Neural cell (in vitro differentiated cells): ENCODE data around the gene CTNNA2. TPM values are rescaled to one million over a fixed set of nuclear protein-coding genes. Genes with fewer than 3 reads are reported as not detected.

Experiments used
- H2AFZ ChIP-seq: fragments of 200-600, 300-800 bp; sonication (generic), shearing (Covaris generic); 2 replicates; pipeline ENCODE4 v1.6.0; 2014; ENCODE audit warnings: low read depth, mild to moderate bottlenecking, antibody characterized with exemption, low read length, moderate library complexity
- H3F3A ChIP-seq: fragments of 200-600 bp; shearing (Covaris generic); 2 replicates; pipeline ENCODE4 v1.6.1; 2016; ENCODE audit warnings: mild to moderate bottlenecking, moderate library complexity, mixed read lengths, antibody characterized with exemption, low read length; ENCODE audit not compliant: insufficient read depth, poor library complexity, severe bottlenecking
- H3K27ac ChIP-seq: fragments of 200-600, 300-800 bp; sonication (generic), shearing (Covaris generic); 2 replicates; pipeline ENCODE4 v1.5.1; 2014; ENCODE audit warnings: mild to moderate bottlenecking, low read length, moderate library complexity
- H3K27me3 ChIP-seq: fragments of 300-800, 200-600 bp; sonication (generic), shearing (Covaris generic); 2 replicates; pipeline ENCODE4 v1.6.0; 2014; ENCODE audit warnings: mild to moderate bottlenecking, low read depth, low read length, moderate library complexity; ENCODE audit not compliant: insufficient read depth
- H3K36me3 ChIP-seq: fragments of 300-800, 200-600 bp; sonication (generic), shearing (Covaris generic); 2 replicates; pipeline ENCODE4 v1.5.1; 2014; ENCODE audit warnings: mild to moderate bottlenecking, antibody characterized with exemption, low read length, moderate library complexity; ENCODE audit not compliant: insufficient read depth
- H3K4me2 ChIP-seq: fragments of 300-800, 200-600 bp; sonication (generic), shearing (Covaris generic); 2 replicates; pipeline ENCODE4 v1.6.0; 2014; ENCODE audit warnings: mild to moderate bottlenecking, low read length
- H3K4me3 ChIP-seq: fragments of 300-800, 200-600 bp; sonication (generic), shearing (Covaris generic); 2 replicates; pipeline ENCODE4 v1.5.1; 2014; ENCODE audit warnings: mild to moderate bottlenecking, low read length, moderate library complexity
- H3K79me2 ChIP-seq: fragments of 200-600 bp; shearing (Covaris generic); replicated peaks from 2 replicates; pipeline ENCODE4 v1.6.0; 2014; ENCODE audit warnings: mild to moderate bottlenecking, low read length, moderate library complexity; ENCODE audit not compliant: insufficient read depth
- H3K9ac ChIP-seq: fragments of 300-800, 200-600 bp; sonication (generic), shearing (Covaris generic); 2 replicates; pipeline ENCODE4 v1.6.1; 2016; ENCODE audit warnings: mild to moderate bottlenecking, low read length, mixed read lengths
- H3K9me2 ChIP-seq: fragments of 200-600 bp; shearing (Covaris generic); 2 replicates; pipeline ENCODE4 v1.6.1; 2016; ENCODE audit warnings: mild to moderate bottlenecking, low read length, mixed read lengths; ENCODE audit not compliant: insufficient read depth
- H3K9me3 ChIP-seq: fragments of 200-600, 300-800 bp; sonication (generic), shearing (Covaris generic); 2 replicates; pipeline ENCODE4 v1.6.1; 2016; ENCODE audit warnings: mild to moderate bottlenecking, mixed run types, low read length, moderate library complexity, mixed read lengths
- H4K20me1 ChIP-seq: fragments of 200-600 bp; shearing (Covaris generic); 2 replicates; pipeline ENCODE4 v1.6.1; 2016; ENCODE audit warnings: mild to moderate bottlenecking, mixed run types; ENCODE audit not compliant: insufficient read depth
- EP300 ChIP-seq: fragments of 450-650 bp; conservative IDR thresholded peaks from 2 replicates; pipeline ENCODE4 v1.6.1; 2014; ENCODE audit warnings: antibody characterized with exemption, mild to moderate bottlenecking, moderate library complexity; ENCODE audit not compliant: poor library complexity, severe bottlenecking
- EZH2 ChIP-seq: fragments of 200-600, 300-800 bp; shearing (Covaris generic), sonication (generic); IDR thresholded peaks from 2 replicates; pipeline ENCODE4 v1.6.1; 2014; ENCODE audit warnings: antibody characterized with exemption, low read length, borderline replicate concordance, mild to moderate bottlenecking; ENCODE audit not compliant: insufficient read depth, poor library complexity, severe bottlenecking
- MXI1 ChIP-seq: fragments of 450-650 bp; conservative IDR thresholded peaks from 2 replicates; pipeline ENCODE4 v1.6.1; 2014; ENCODE audit warnings: antibody characterized with exemption, mild to moderate bottlenecking; ENCODE audit not compliant: poor library complexity, severe bottlenecking
- POLR2AphosphoS5 ChIP-seq: IDR thresholded peaks from 2 replicates; pipeline ENCODE4 v1.6.1; 2012
- RAD21 ChIP-seq: fragments of 450-650 bp; conservative IDR thresholded peaks from 2 replicates; pipeline ENCODE4 v1.6.1; 2014; ENCODE audit warnings: antibody characterized with exemption, mild to moderate bottlenecking, moderate library complexity
- REST ChIP-seq: IDR thresholded peaks from 2 replicates; pipeline ENCODE4 v1.6.1; 2012; ENCODE audit warnings: borderline replicate concordance
- SMC3 ChIP-seq: fragments of 450-650 bp; conservative IDR thresholded peaks from 2 replicates; pipeline ENCODE4 v1.6.1; 2014; ENCODE audit warnings: antibody characterized with exemption, mild to moderate bottlenecking, moderate library complexity; ENCODE audit not compliant: poor library complexity
- TAF1 ChIP-seq: IDR thresholded peaks from 2 replicates; pipeline ENCODE4 v1.6.1; 2012; ENCODE audit warnings: low read depth
- polyA plus RNA-seq: library from polyadenylated mRNA; depleted of rRNA; stranded (reverse); fragments of >200 nt; gene quantifications from 2 replicates; pipeline ENCODE4 v1.2.3, GENCODE V29; 2014
- TF ChIP-seq, protein P1 (sequence below): fragments of 450-650 bp; IDR thresholded peaks from 2 replicates; pipeline ENCODE4 v1.5.1; 2014; ENCODE audit warnings: antibody characterized with exemption, mild to moderate bottlenecking, moderate library complexity; ENCODE audit not compliant: poor library complexity, severe bottlenecking

The CTNNA2 gene
- polyA plus RNA-seq, 1 donor from 2014 or later, result 194 TPM

- no peak overlapping the region for H3K27ac ChIP-seq
Measured at GRCh38 chr2:79977792-79978191, 464.9 kb downstream of the CTNNA2 start.

GRCh38 chr2:79980116-79980515 is 467.3 kb downstream of the CTNNA2 start:
- no peaks in the 10 kb centered on the region for H3K79me2 ChIP-seq
- TF ChIP-seq REST (no peak), EP300 (no peak), SMC3 (no peak), RAD21 (no peak), POLR2AphosphoS5 (no peak), EZH2 (no peak), TAF1 (no peak), MXI1 (no peak)
- TF ChIP-seq, protein P1, sequence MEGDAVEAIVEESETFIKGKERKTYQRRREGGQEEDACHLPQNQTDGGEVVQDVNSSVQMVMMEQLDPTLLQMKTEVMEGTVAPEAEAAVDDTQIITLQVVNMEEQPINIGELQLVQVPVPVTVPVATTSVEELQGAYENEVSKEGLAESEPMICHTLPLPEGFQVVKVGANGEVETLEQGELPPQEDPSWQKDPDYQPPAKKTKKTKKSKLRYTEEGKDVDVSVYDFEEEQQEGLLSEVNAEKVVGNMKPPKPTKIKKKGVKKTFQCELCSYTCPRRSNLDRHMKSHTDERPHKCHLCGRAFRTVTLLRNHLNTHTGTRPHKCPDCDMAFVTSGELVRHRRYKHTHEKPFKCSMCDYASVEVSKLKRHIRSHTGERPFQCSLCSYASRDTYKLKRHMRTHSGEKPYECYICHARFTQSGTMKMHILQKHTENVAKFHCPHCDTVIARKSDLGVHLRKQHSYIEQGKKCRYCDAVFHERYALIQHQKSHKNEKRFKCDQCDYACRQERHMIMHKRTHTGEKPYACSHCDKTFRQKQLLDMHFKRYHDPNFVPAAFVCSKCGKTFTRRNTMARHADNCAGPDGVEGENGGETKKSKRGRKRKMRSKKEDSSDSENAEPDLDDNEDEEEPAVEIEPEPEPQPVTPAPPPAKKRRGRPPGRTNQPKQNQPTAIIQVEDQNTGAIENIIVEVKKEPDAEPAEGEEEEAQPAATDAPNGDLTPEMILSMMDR, result no peak
- H3K9me2 ChIP-seq, result no peaks in the 10 kb centered on the region
- H3F3A ChIP-seq, result no peaks in the 10 kb centered on the region
- H3K36me3 ChIP-seq, result no peaks in the 10 kb centered on the region
- H4K20me1 ChIP-seq, result no peaks in the 10 kb centered on the region
- H3K27ac ChIP-seq, result no peak overlapping the region
- no peak overlapping the region for H2AFZ ChIP-seq
- H3K27me3 ChIP-seq, result no peaks in the 10 kb centered on the region
- H3K9ac ChIP-seq, result no peak overlapping the region
- no peak overlapping the region for H3K4me2 ChIP-seq
- H3K4me3 ChIP-seq, result no peak overlapping the region
- H3K9me3 ChIP-seq, result no peaks in the 10 kb centered on the region

More at GRCh38 chr2:79977792-79978191, 464.9 kb downstream of the CTNNA2 start:
- Histone ChIP-seq H3F3A (no peaks in the 10 kb centered on the region), H3K9me3 (no peaks in the 10 kb centered on the region), H3K4me2 (no peak overlapping the region), H3K9ac (no peak overlapping the region), H3K79me2 (no peaks in the 10 kb centered on the region), H3K36me3 (no peaks in the 10 kb centered on the region), H3K27me3 (no peaks in the 10 kb centered on the region), H4K20me1 (no peaks in the 10 kb centered on the region), H2AFZ (no peak overlapping the region), H3K9me2 (no peaks in the 10 kb centered on the region), H3K4me3 (no peak overlapping the region)
- TF ChIP-seq MXI1, result no peak
- no peak for TF ChIP-seq RAD21
- no peak for TF ChIP-seq POLR2AphosphoS5
- no peak for TF ChIP-seq EZH2
- TF ChIP-seq, protein P1, result no peak
- no peak for TF ChIP-seq REST
- TF ChIP-seq TAF1, result no peak
